SKM-1 treated with dmso at 0.1 percent for 144 hours (cell line): Measurements from ENCODE around the gene MAP3K14.

Source experiments
- DNase-seq: peaks from one replicate; lab custom pipeline; 2025; ENCODE audit not compliant: unreplicated experiment; lab: John Stamatoyannopoulos, UW

Gene MAP3K14

GRCh38 chr17:45284176-45285140, 32.4 kb downstream of the MAP3K14 start:
- DNase-seq, result no peak

DNA sequence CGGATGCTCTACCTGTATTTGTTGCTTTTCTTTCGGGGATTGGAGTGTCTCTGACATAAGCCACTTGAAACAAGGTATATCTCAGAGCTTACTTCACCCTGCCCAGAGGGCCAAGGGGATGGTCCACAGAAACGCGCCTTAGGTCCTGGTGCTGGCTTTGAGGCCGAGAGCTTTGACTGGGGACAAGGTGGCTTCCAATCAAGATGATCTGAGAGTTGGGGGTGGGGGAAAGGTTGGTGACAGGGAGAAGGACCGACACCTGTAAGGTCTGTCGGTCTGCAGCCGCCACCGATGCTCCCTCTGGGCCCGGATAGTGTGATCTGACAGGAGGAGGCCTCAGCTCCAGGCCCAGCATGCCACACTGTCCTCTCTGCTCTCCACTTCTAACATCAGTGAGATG, 33.1 kb downstream of the MAP3K14 start:
- no peak for DNase-seq

DNA sequence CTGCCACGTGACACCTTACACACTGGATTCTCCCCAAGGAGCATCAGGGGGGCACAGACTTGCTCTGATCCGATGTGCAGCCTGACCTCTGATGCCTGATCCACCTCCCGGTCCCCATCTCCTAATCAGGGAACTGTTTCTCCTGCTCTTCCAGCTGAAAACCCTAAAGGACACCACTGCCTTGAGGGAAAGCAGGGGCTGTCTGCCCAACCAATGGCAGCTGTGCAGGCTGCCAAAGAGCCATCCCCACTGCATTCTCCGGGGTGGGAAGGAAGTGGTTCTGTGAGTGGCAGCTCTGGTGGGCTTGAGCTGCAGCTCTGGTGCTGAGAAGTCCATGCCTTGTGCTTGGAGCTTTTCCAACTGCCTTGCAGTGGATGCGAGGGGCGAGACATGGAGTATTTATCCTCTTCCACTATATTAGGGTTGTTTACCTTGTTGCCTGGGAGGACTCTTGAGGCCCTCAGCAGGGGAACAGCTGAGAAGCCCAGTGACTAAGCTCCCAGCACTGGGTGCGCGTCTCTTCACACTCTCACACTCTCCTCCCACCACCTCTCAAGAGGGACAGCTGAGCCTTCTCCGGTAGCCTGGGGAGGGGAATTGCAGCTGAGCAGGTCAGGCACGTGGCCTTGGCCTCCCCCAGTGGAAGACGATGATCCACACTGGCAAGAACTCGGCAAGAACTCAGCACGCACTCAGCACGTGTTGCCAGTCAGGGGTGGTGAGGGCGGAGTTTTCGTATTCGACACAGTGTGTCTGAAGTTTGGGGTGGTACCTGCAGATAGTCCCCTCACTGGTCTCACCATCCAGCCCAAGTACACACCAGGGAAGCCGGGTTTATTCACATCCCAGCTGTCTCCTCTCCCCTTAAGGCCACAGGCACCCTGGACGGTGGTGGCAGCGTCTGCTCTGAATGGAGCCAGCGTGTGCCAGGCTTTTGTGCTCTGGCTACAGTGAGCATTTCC, 33.9 kb downstream of the MAP3K14 start:
- no peak for DNase-seq

- no peak for DNase-seq
Observed at GRCh38 chr17:45279898-45280297, 36.9 kb downstream of the MAP3K14 start.

GRCh38 chr17:45277992-45278391, 38.8 kb downstream of the MAP3K14 start:
- no peak for DNase-seq

GRCh38 chr17:45277216-45277849, 39.5 kb downstream of the MAP3K14 start:
- peak; percentile 84 for DNase-seq

DNA sequence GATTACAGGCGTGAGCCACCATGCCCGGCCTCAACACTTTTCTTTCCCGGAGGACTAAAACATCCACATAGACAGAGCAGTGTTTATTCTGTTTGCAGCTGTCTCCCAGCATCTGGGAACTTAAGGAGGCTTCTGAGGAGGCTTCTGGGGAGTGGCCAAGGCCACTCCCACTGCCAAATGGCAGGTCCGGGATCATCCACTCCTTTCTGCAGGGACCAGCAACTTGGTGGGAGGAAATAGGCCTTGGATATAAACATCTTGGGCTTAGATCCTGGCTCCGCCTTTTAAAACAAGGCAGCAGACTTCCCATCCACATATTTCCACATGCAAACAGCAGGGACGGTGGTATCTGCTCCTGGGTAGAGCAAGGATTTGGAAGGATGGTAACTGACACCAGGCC, 40.8 kb downstream of the MAP3K14 start:
- no peak for DNase-seq

- DNase-seq, result no peak
Observed at GRCh38 chr17:45274033-45274432, 42.8 kb downstream of the MAP3K14 start.

- DNase-seq, result no peak
Observed at GRCh38 chr17:45273551-45273957, 43.3 kb downstream of the MAP3K14 start.

GRCh38 chr17:45271603-45272002, 45.2 kb downstream of the MAP3K14 start:
- DNase-seq, result no peak

GRCh38 chr17:45270828-45271418, 45.9 kb downstream of the MAP3K14 start:
- DNase-seq, result peak; percentile 19

- no peak for DNase-seq
Observed at GRCh38 chr17:45269912-45270311, 46.9 kb downstream of the MAP3K14 start.

- no peak for DNase-seq
Observed at GRCh38 chr17:45267436-45268055, 49.3 kb downstream of the MAP3K14 start.

GRCh38 chr17:45266372-45266926, 50.4 kb downstream of the MAP3K14 start:
- DNase-seq, result no peak

DNA sequence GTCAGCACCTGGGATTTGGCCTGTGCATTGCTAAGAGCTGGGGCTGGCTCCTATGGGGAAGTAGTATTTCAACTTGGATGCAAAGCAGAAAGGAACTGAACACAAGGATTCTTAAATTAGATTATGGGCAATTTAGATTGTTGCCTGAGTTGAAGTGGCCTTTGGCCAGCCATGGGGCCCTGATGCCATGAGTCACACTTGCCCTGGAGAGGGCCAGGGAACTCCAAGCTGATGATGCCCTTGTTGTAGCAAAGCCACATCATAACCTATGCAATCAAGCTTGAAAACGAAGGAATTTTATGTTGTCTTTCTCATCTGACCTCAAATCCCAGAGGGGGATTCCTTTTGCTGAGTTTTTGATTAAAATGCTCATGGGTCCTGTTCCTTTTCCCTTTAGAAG, 51.0 kb downstream of the MAP3K14 start:
- no peak for DNase-seq

DNA sequence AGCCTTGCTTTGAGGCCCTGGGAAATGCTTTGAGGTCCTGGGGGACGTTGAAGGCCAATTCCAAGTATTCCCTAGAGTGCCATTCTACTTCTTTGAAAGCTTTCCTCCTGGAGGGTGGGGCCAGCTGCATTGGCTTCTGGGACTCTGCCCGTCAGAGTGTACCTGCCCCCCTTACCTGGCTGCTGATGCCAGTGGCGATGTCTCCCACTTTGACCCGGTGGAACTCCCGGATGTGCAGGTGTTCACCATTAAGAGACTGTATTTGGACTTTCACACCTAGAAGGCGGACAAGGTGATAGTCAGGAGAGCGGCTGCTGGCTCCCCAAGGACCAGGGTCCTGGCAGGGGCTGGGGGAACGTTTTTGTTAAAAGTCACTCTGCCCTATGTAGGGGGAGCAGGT, 51.8 kb downstream of the MAP3K14 start:
- no peak for DNase-seq

DNA sequence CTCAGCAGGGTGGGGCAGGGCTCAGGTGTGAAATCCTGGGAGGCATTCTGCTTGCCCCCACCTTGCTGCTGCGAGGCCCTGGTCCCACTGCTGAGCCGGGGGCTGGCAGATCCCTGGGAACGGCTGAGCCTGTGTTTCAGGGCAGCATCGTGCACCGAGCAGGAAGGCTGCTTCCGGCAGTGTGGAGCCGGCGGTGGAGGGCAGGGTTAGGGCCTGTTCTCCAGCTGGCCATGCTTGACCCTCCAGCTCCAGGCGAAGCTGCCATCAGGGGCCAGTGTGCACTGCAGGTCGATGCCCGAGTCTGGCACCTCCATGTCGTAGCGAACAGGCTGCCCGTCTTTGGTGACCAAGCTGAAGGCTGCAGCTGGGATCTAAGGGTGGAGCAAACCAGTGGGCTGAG, 52.4 kb downstream of the MAP3K14 start:
- no peak for DNase-seq

DNA sequence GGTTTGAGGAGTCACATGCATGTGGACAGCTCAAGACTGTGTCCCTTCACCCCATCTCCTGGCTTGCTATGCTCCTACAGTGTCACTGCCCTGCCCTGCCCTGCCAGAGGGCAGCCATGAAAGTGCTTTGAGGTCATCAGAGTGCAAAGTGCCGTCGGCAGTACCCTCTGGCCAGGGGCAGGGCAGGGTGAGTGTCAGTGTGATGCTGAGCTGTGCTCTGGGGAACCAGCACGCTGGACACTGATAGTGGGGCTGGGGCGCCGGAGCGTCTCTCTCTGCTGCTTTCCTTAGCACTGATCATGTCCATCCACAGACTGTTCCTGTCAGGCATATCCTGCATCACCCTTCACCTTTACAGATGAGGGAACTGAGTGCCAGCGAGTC, 53.4 kb downstream of the MAP3K14 start:
- DNase-seq, result no peak

DNA sequence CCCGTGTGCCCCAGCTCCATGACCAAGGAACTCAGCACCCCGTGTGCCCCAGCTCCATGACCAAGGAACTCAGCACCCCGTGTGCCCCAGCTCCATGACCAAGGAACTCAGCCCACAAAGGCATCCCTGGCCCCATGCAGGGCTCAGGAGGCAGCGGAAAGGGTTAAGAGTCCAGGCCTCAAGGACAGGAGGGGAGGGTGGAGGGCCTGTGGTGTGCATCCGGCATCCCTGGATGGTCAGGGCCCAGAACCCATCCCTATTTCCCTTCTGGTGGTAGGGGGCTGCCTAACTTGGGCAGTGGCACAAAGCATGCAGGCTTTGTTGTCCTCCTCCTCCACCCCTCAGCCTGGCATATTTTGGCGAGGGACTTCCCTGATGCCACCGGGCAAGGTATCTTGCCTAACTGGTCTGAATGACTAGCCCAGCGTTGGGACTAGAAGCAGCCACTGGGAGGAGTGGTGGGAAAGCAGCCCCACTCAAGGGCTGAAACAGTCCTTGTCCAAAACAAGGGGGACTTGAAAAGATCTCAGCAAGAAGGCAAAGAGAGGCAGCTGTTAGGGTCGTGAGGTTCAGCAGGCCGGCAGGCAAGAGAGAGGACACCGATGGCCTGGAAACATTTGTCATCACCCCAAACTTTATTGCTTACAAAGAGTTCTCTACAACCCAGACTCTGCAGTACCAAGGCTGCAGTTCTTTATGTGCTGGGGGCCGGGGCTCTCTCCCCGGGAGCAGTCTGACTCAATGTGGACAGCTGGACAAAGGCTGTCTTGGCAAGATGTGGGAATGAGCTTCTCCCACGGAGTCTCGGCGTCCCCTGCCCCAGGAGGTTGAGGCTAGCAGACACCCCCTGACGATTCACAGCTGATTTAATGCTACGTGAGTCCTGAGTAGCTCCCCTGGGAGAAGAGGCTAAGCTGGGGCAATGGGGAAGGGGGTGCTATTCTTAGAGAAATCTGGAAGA, 54.0 kb downstream of the MAP3K14 start:
- DNase-seq, result no peak
